GM12872 (cell line): ENCODE results near the gene SSTR4.

ENCODE experiments used
- TF ChIP-seq, protein P1 (sequence below): IDR thresholded peaks from 3 replicates; pipeline ENCODE4 v1.5.1; 2011; ENCODE audit warnings: low read depth, mild to moderate bottlenecking, low read length, moderate library complexity; ENCODE audit not compliant: insufficient read depth

SSTR4 gene

DNA sequence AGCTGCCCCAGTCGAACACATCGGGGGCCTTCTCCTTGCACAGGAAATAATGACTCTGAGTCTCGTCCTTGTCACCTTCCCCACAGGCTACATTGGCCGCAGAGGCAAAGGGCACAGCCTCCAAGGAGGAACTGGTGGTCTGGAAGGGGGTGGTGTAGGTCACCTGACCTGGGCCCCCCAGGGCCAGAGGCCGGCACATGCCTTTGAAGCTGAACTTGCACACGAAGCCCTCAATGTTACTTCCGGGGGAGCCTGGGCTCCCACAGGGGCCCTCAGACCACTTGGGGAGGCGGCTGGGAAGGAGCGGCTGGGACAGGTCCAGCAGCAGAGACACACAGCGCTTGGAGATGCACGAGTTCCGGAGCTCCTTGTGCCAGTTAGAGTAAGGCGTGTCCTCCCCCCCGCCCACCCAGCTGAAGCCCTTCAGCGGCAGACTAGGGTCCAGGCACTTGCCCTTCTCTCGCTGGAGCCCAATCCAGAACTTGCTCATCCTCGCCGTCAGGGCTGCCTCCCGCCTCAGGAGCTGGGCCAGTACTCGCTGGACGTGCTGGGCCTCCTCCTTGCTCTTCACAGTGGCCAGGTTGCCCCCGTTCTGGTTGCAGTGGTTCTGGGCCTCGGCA is 50.4 kb downstream of the SSTR4 start:
- TF ChIP-seq, protein P1, sequence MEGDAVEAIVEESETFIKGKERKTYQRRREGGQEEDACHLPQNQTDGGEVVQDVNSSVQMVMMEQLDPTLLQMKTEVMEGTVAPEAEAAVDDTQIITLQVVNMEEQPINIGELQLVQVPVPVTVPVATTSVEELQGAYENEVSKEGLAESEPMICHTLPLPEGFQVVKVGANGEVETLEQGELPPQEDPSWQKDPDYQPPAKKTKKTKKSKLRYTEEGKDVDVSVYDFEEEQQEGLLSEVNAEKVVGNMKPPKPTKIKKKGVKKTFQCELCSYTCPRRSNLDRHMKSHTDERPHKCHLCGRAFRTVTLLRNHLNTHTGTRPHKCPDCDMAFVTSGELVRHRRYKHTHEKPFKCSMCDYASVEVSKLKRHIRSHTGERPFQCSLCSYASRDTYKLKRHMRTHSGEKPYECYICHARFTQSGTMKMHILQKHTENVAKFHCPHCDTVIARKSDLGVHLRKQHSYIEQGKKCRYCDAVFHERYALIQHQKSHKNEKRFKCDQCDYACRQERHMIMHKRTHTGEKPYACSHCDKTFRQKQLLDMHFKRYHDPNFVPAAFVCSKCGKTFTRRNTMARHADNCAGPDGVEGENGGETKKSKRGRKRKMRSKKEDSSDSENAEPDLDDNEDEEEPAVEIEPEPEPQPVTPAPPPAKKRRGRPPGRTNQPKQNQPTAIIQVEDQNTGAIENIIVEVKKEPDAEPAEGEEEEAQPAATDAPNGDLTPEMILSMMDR: no peak

DNA sequence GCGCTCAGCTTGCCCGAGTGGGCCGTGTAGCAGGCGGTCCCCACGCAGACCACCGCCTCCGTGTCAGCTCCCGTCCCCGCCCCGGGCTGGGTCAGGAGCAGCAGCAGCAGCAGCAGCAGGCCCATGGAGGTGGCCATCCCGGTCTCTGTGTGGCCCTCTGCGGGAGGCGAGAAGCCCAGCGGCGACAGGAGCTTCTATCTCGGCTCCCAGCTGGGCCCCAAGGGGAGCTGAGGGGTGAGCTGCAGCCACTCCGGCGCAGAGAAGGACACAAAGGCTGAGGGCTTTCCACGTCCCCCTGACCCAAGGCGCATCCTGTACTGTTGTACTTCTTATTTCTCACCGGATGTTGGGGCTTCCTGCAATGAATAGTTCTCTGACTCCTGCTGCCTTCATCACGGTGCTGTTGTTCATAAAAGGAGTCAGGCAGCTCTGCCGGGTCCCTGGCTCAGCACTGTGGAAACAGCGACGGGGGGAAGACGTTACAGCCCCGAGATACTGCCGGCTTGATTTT is 51.0 kb downstream of the SSTR4 start, which contains the start of gene CD93:
TSS of gene CD93 (minus strand) at position 269 of the 511 bp plus-strand sequence. CDS start at position 137, 132 bp downstream.
- TF ChIP-seq, protein P1: no peak

DNA sequence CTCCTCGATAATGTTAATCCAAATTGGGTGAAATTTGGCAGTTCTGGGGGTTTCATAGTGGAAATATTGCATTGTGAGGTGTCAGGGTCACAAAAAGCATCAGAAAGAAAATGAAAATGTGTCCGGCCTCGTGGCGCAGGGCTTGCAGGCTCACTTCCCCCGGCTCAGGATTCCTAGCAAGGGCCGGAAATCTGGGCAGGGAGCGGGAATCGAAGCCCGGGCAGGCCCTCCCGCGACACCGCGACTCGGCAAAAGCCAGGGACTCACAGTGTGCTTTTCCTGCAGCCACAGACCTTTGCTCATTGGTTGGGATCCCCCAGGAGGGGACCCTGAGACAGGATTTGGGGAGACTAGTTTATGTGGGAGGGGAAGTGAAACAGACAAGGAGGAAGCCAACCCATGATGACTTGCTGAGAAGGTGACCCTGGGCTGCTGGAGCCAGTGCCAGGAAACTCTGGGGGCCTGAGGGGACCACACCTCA is 51.9 kb downstream of the SSTR4 start:
- TF ChIP-seq, protein P1: no peak

DNA sequence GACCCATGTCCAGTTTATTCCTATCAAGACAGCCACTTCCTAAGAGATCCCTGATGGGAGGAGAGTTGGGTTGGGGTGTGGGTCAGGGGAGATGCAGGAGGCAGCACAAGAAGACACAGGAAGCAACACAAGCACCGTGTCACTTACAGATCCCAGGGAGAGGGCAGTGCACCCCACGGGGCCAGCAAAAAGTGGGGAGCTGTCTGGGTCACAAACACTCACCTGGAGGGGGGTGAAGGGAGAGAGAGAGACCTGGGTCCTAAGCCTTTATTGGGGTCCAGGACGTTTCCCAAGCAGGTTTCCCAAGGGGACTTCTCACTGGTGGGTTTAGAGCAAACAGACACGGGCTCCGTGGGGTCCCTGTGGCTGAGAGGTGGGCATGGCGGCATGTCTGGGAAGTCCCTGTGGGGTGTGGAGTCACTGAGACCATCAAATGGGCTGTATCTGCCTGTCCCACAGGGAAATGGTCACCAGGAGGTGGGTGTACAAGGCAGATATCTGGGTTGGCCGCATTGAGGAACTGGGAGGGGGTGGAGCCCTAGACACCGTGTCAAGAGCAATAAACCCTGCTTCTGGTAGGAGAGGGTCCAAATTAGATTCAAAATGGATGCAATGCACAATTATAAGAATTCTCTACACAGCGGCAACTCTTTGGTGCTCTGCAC is 52.6 kb downstream of the SSTR4 start:
- TF ChIP-seq, protein P1: no peak
